Activated T-cell treated with anti-CD3 and anti-CD28 coated beads, Interleukin-2, amount 50 U/mL, for 24 hours (primary cell): ENCODE data around the gene PAGE2.
"Not testable (repeated sequence)": the region's sequence is repeated elsewhere in the genome, so short reads cannot be mapped to it uniquely, and the experiment has no call there.

Experiments used
- DNase-seq: peaks from one replicate; pipeline ENCODE4 v3.0.0-alpha.2; 2020
- H3K27ac Mint-ChIP-seq: 2 replicates; pipeline ENCODE4 v1.8.0; 2020; ENCODE audit warnings: mild to moderate bottlenecking, mixed read lengths
- H3K27me3 Mint-ChIP-seq: 2 replicates; pipeline ENCODE4 v1.8.0; 2020; ENCODE audit warnings: mixed read lengths
- H3K36me3 Mint-ChIP-seq: 2 replicates; pipeline ENCODE4 v1.8.0; 2020; ENCODE audit warnings: low read depth, mixed read lengths
- H3K4me1 Mint-ChIP-seq: 2 replicates; pipeline ENCODE4 v1.8.0; 2020; ENCODE audit warnings: low read depth, mixed read lengths
- H3K4me3 Mint-ChIP-seq: 2 replicates; pipeline ENCODE4 v1.8.0; 2020; ENCODE audit warnings: mild to moderate bottlenecking, moderate library complexity, mixed read lengths
- H3K9me3 Mint-ChIP-seq: 2 replicates; pipeline ENCODE4 v1.8.0; 2020; ENCODE audit warnings: mixed read lengths

Gene PAGE2

GRCh38 chrX:55109306-55109705, 20.5 kb downstream of the PAGE2 start:
- H3K36me3 Mint-ChIP-seq = no peaks in the 10 kb centered on the region
- no peaks in the 10 kb centered on the region for H3K4me1 Mint-ChIP-seq

DNA sequence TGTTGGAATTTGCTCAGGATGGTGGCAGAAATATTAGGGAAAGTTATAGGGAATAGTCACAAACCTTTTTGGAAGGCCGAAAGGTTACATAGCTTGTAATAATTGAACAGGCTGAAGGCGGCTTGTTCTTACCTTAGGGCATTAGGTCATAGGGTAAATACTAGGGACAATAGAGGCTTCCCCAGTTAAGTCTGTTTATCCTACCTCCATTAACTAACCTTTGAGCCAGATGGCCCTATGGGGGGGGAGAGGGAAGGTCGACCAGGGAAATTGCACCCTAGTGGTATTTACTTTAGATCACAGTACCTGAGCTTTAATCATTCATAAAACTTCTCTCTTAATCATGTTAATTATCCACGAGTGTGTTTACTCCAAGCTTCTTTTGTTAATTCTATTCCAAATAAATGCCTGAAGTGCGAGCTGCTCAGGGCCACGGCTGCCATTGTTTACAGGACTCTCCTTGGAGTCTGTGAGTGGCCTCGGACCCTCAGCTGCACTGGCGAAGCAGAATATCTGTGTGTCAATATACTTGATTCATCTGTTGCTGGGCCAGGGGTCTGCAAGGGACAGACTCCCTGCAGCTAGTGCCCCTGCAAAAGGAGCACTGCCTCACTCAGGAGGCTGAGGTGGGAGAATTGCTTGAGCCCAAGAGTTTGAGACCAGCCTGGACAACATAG, 22.9 kb downstream of the PAGE2 start:
- H3K36me3 Mint-ChIP-seq = no peaks in the 10 kb centered on the region
- no peak overlapping the region for H3K27ac Mint-ChIP-seq
- no peaks in the 10 kb centered on the region for H3K4me1 Mint-ChIP-seq
- peaks cover 12% of the 10 kb centered on the region for H3K27me3 Mint-ChIP-seq
- DNase-seq = no peak
- no peak overlapping the region for H3K4me3 Mint-ChIP-seq
- no peaks in the 10 kb centered on the region for H3K9me3 Mint-ChIP-seq

More at GRCh38 chrX:55109306-55109705, 20.5 kb downstream of the PAGE2 start:
- H3K27me3 Mint-ChIP-seq = peaks cover 6% of the 10 kb centered on the region
- no peak overlapping the region for H3K4me3 Mint-ChIP-seq
- DNase-seq = no peak
- no peak overlapping the region for H3K27ac Mint-ChIP-seq
- H3K9me3 Mint-ChIP-seq = no peaks in the 10 kb centered on the region

DNA sequence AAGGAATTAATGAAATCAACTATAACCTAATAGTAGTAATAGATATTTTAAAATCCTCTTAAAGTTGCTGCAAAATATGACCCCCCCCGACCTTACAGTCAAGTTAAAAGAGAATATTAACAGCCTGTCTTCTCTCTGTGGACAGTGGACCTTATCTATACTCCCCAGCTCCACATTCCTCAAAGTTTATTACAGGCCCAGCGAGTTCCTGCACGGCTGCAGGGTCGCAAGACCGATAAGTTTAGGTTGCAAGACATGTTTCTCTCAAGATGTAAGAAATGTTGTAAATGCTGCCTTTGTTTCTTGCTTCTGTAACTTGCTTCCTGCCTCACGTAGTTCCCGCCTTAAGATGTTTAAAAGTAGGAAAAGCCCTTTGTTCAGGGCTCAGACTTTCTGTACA, 27.8 kb downstream of the PAGE2 start:
- not testable (repeated sequence) for H3K4me3 Mint-ChIP-seq, DNase-seq

GRCh38 chrX:55118574-55118973, 29.8 kb downstream of the PAGE2 start:
- DNase-seq = no peak
- Mint-ChIP-seq H3K36me3 (no peaks in the 10 kb centered on the region), H3K9me3 (no peaks in the 10 kb centered on the region), H3K4me1 (peaks cover 22% of the 10 kb centered on the region), H3K4me3 (no peak overlapping the region), H3K27me3 (peaks cover 50% of the 10 kb centered on the region), H3K27ac (no peak overlapping the region)

More for the DNA sequence above, 27.8 kb downstream of the PAGE2 start:
- Mint-ChIP-seq H3K27me3 (peaks cover 38% of the 10 kb centered on the region), H3K4me1 (peaks cover 22% of the 10 kb centered on the region)
- not testable (repeated sequence) for H3K27ac Mint-ChIP-seq, H3K9me3 Mint-ChIP-seq, H3K36me3 Mint-ChIP-seq

GRCh38 chrX:55119271-55119670, 30.5 kb downstream of the PAGE2 start:
- Mint-ChIP-seq H3K9me3 (no peaks in the 10 kb centered on the region), H3K36me3 (no peaks in the 10 kb centered on the region), H3K4me1 (peaks cover 22% of the 10 kb centered on the region), H3K27ac (no peak overlapping the region), H3K27me3 (peaks cover 55% of the 10 kb centered on the region), H3K4me3 (no peak overlapping the region)
- DNase-seq = no peak

DNA sequence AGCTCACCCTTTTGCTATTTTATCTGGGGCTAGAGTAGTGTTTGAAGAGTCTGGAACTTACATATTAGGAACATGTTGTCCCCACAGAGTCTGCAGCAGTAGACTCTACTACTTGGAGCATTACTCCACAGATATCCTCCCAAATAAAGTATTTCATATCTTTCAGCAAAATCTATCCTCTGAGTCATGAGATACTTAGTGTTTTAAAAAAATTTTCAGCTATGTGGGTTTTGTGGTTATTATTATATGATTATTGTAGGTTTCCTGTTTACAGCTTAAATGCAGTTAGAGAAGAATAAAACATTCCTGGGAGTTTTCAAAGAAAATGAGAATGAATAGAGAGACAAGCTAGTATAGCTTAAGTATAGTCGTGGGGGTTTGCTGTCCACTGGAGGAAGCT, 30.9 kb downstream of the PAGE2 start:
- no peaks in the 10 kb centered on the region for H3K36me3 Mint-ChIP-seq
- peaks cover 51% of the 10 kb centered on the region for H3K27me3 Mint-ChIP-seq
- no peak overlapping the region for H3K27ac Mint-ChIP-seq
- no peak for DNase-seq
- no peak overlapping the region for H3K4me3 Mint-ChIP-seq
- peaks cover 22% of the 10 kb centered on the region for H3K4me1 Mint-ChIP-seq
- H3K9me3 Mint-ChIP-seq = no peaks in the 10 kb centered on the region

GRCh38 chrX:55120761-55121358, 32.0 kb downstream of the PAGE2 start:
- Mint-ChIP-seq H3K4me1 (peaks cover 22% of the 10 kb centered on the region), H3K36me3 (no peaks in the 10 kb centered on the region), H3K27ac (no peak overlapping the region), H3K27me3 (peaks cover 55% of the 10 kb centered on the region), H3K9me3 (no peaks in the 10 kb centered on the region), H3K4me3 (no peak overlapping the region)
- no peak for DNase-seq

DNA sequence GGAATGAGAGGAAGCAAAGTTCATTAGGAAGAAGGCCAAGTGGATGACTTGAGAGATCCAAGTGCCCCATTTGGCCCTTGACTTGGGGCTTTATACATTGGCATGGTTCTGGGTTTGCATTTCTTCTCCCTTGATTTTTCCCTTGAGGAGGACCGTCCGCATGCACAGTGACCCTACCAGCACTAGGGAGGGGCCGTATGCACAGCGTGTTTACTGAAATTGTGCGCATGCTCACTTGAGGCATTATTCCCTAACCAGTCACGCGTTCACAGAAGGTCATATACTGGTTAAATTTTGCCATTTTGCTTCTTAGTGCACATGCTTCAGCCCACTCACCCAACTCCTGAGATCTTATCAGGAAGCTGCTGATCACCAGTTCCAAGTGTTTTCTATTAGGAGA, 35.1 kb downstream of the PAGE2 start:
- Mint-ChIP-seq H3K4me3 (no peak overlapping the region), H3K27ac (no peak overlapping the region), H3K9me3 (no peaks in the 10 kb centered on the region), H3K27me3 (peaks cover 62% of the 10 kb centered on the region), H3K36me3 (no peaks in the 10 kb centered on the region), H3K4me1 (peaks cover 16% of the 10 kb centered on the region)
- no peak for DNase-seq

GRCh38 chrX:55127692-55128091, 38.9 kb downstream of the PAGE2 start:
- no peak for DNase-seq
- H3K27me3 Mint-ChIP-seq = peaks cover 55% of the 10 kb centered on the region
- no peak overlapping the region for H3K27ac Mint-ChIP-seq
- no peak overlapping the region for H3K4me3 Mint-ChIP-seq
- no peaks in the 10 kb centered on the region for H3K4me1 Mint-ChIP-seq
- H3K9me3 Mint-ChIP-seq = no peaks in the 10 kb centered on the region
- no peaks in the 10 kb centered on the region for H3K36me3 Mint-ChIP-seq

- no peak overlapping the region for H3K4me3 Mint-ChIP-seq
- H3K36me3 Mint-ChIP-seq = no peaks in the 10 kb centered on the region
- DNase-seq = no peak
- H3K9me3 Mint-ChIP-seq = no peaks in the 10 kb centered on the region
- H3K4me1 Mint-ChIP-seq = no peaks in the 10 kb centered on the region
- no peak overlapping the region for H3K27ac Mint-ChIP-seq
- H3K27me3 Mint-ChIP-seq = peaks cover 46% of the 10 kb centered on the region
These were observed 40.5 kb downstream of the PAGE2 start for GRCh38 chrX:55129361-55129760.

GRCh38 chrX:55130481-55130880, 41.7 kb downstream of the PAGE2 start:
- peaks cover 47% of the 10 kb centered on the region for H3K27me3 Mint-ChIP-seq
- no peaks in the 10 kb centered on the region for H3K4me1 Mint-ChIP-seq
- DNase-seq = no peak
- H3K36me3 Mint-ChIP-seq = no peaks in the 10 kb centered on the region
- no peaks in the 10 kb centered on the region for H3K9me3 Mint-ChIP-seq
- H3K4me3 Mint-ChIP-seq = no peak overlapping the region
- H3K27ac Mint-ChIP-seq = no peak overlapping the region

- Mint-ChIP-seq H3K4me1 (no peaks in the 10 kb centered on the region), H3K27me3 (peaks cover 43% of the 10 kb centered on the region), H3K9me3 (no peaks in the 10 kb centered on the region), H3K4me3 (no peak overlapping the region), H3K36me3 (no peaks in the 10 kb centered on the region), H3K27ac (no peak overlapping the region)
- no peak for DNase-seq
These were observed 43.6 kb downstream of the PAGE2 start for GRCh38 chrX:55132416-55132815.

DNA sequence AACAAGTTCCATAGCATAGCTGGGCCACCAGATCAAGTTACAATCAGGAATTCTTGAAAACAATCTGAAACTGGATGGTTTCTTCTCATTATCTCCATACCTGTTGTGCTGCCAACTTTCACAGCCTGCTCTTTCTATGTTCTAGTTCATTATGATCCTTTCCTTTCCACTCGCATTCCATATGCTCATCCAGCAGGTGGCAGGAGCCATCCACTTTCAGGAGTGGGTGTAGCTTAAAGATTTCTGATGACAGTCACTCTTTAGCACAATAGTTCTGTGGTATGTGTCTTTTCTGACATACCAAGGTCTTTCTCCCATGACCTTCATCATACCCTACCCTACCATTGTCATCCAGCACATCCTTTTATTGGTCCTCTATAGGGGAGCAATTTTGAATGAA, 46.4 kb downstream of the PAGE2 start:
- H3K27ac Mint-ChIP-seq = no peak overlapping the region
- H3K4me1 Mint-ChIP-seq = no peaks in the 10 kb centered on the region
- peak; percentile 34 for DNase-seq
- no peaks in the 10 kb centered on the region for H3K9me3 Mint-ChIP-seq
- H3K4me3 Mint-ChIP-seq = no peak overlapping the region
- peaks cover 30% of the 10 kb centered on the region for H3K27me3 Mint-ChIP-seq
- no peaks in the 10 kb centered on the region for H3K36me3 Mint-ChIP-seq

DNA sequence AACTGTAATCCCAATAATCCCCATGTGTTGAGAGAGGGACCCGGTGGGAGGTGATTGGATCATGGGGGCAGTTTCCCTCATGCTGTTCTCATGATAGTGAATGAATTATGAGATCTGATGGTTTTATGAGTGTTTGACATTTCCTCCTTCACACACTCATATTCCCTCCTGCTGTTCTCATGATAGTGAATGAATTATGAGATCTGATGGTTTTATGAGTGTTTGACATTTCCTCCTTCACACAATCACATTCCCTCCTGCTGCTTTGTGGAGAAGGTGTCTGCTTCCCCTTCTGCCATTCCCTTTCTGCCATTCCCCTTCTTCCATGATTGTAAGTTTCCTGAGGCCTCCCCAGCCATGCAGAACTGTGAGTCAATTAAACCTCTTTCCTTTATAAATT, 52.0 kb downstream of the PAGE2 start:
- H3K9me3 Mint-ChIP-seq, H3K4me3 Mint-ChIP-seq, DNase-seq, H3K27ac Mint-ChIP-seq, H3K4me1 Mint-ChIP-seq: not testable (repeated sequence)
- Mint-ChIP-seq H3K36me3 (peaks cover 13% of the 10 kb centered on the region), H3K27me3 (peaks cover 27% of the 10 kb centered on the region)
